GM23338 (cell line): Measurements from ENCODE around the gene ATN1. TPM values are rescaled to one million over a fixed set of nuclear protein-coding genes. Genes with fewer than 3 reads are reported as not detected.

ENCODE experiments used
- ATAC-seq: fragments of 200-7000 bp; cut with Tn5 transposase; 3 replicates; pipeline ENCODE4 v1.9.1; 2020
- DNase-seq: peaks from one replicate; pipeline ENCODE4 v3.0.0-alpha.2; 2015; ENCODE audit warnings: low spot score
- H2AFZ ChIP-seq: fragments of 200-600 bp; sonication (generic); 2 replicates; pipeline ENCODE4 v1.8.0; 2016; ENCODE audit warnings: antibody characterized with exemption, mild to moderate bottlenecking, moderate library complexity
- H3F3A ChIP-seq: fragments of 200-600 bp; sonication (generic); replicated peaks from 2 replicates; pipeline ENCODE4 v1.8.0; 2017; ENCODE audit warnings: antibody characterized with exemption, mixed run types, low read depth
- H3K27ac ChIP-seq: fragments of 200-600 bp; sonication (generic); 2 replicates; pipeline ENCODE4 v1.6.1; 2016; ENCODE audit warnings: low read depth
- H3K27me3 ChIP-seq: fragments of 200-600 bp; sonication (generic); 2 replicates; pipeline ENCODE4 v1.8.0; 2016; ENCODE audit warnings: mild to moderate bottlenecking, mixed run types, moderate library complexity; ENCODE audit not compliant: insufficient read depth
- H3K36me3 ChIP-seq: fragments of 200-600 bp; sonication (generic); 2 replicates; pipeline ENCODE4 v1.8.0; 2016; ENCODE audit warnings: mild to moderate bottlenecking; ENCODE audit not compliant: insufficient read depth
- H3K4me1 ChIP-seq: fragments of 200-600 bp; sonication (generic); 2 replicates; pipeline ENCODE4 v1.8.0; 2016; ENCODE audit warnings: mild to moderate bottlenecking, moderate library complexity; ENCODE audit not compliant: insufficient read depth
- H3K4me2 ChIP-seq: fragments of 200-600 bp; sonication (generic); 2 replicates; pipeline ENCODE4 v1.7.1; 2017; ENCODE audit warnings: mixed run types
- H3K4me3 ChIP-seq: fragments of 200-600 bp; sonication (generic); 2 replicates; pipeline ENCODE4 v1.6.1; 2016; ENCODE audit warnings: mixed run types
- H3K79me2 ChIP-seq: fragments of 200-600 bp; sonication (generic); replicated peaks from 2 replicates; pipeline ENCODE4 v1.8.0; 2017; ENCODE audit warnings: mild to moderate bottlenecking; ENCODE audit not compliant: insufficient read depth
- H3K9me2 ChIP-seq: fragments of 200-600 bp; sonication (generic); 2 replicates; pipeline ENCODE4 v1.8.0; 2017; ENCODE audit not compliant: insufficient read depth
- H4K20me1 ChIP-seq: fragments of 200-600 bp; sonication (generic); replicated peaks from 2 replicates; pipeline ENCODE4 v1.8.0; 2017; ENCODE audit warnings: mild to moderate bottlenecking; ENCODE audit not compliant: insufficient read depth
- H3K27ac Mint-ChIP-seq: 2 replicates; pipeline ENCODE4 v1.8.0; 2020; ENCODE audit warnings: inconsistent platforms, mild to moderate bottlenecking, moderate library complexity, mixed read lengths
- H3K27me3 Mint-ChIP-seq: 3 replicates; pipeline ENCODE4 v1.8.0; 2022; ENCODE audit warnings: low read depth, mild to moderate bottlenecking, moderate library complexity, mixed read lengths, inconsistent platforms; ENCODE audit not compliant: insufficient read depth, poor library complexity
- H3K36me3 Mint-ChIP-seq: 3 replicates; pipeline ENCODE4 v1.8.0; 2021; ENCODE audit warnings: low read depth, mild to moderate bottlenecking, inconsistent platforms, moderate library complexity, mixed read lengths
- H3K4me1 Mint-ChIP-seq: 3 replicates; pipeline ENCODE4 v1.8.0; 2020; ENCODE audit warnings: mild to moderate bottlenecking, inconsistent platforms, mixed read lengths
- H3K4me3 Mint-ChIP-seq: 3 replicates; pipeline ENCODE4 v1.8.0; 2021; ENCODE audit warnings: moderate library complexity, mild to moderate bottlenecking, inconsistent platforms, mixed read lengths
- H3K9me3 Mint-ChIP-seq: 3 replicates; pipeline ENCODE4 v1.8.0; 2020; ENCODE audit warnings: moderate library complexity, mild to moderate bottlenecking, inconsistent platforms, mixed read lengths
- CREB1 ChIP-seq: fragments of 250-450 bp; sonication (Bioruptor Pico); IDR thresholded peaks from 2 replicates; pipeline ENCODE4 v1.5.0; 2020; ENCODE audit warnings: low read depth, mild to moderate bottlenecking, moderate library complexity
- ETS1 ChIP-seq: IDR thresholded peaks from 2 replicates; pipeline ENCODE4 v1.6.1; 2016; ENCODE audit warnings: antibody characterized with exemption
- EZH2 ChIP-seq: fragments of 200-600 bp; sonication (generic); IDR thresholded peaks from one replicate; pipeline ENCODE4 v1.8.0; 2017; ENCODE audit warnings: antibody characterized with exemption, mild to moderate bottlenecking, low read depth; ENCODE audit not compliant: unreplicated experiment
- EZH2phosphoT487 ChIP-seq: fragments of 200-600 bp; sonication (generic); IDR thresholded peaks from one replicate; pipeline ENCODE4 v1.8.1; 2018; ENCODE audit warnings: antibody characterized with exemption; ENCODE audit not compliant: unreplicated experiment
- JUNB ChIP-seq: IDR thresholded peaks from one replicate; pipeline ENCODE4 v1.6.1; 2016; ENCODE audit warnings: antibody characterized with exemption; ENCODE audit not compliant: unreplicated experiment
- NANOG ChIP-seq: IDR thresholded peaks from 2 replicates; pipeline ENCODE4 v1.6.1; 2016; ENCODE audit warnings: antibody characterized with exemption, borderline replicate concordance
- POLR2AphosphoS5 ChIP-seq: IDR thresholded peaks from 2 replicates; pipeline ENCODE4 v1.6.1; 2016; ENCODE audit warnings: antibody characterized with exemption, low read depth
- REST ChIP-seq: IDR thresholded peaks from one replicate; pipeline ENCODE4 v1.6.1; 2018; ENCODE audit warnings: antibody characterized with exemption; ENCODE audit not compliant: unreplicated experiment
- STAT1 ChIP-seq: IDR thresholded peaks from one replicate; pipeline ENCODE4 v1.6.1; 2016; ENCODE audit warnings: antibody characterized with exemption; ENCODE audit not compliant: unreplicated experiment
- ZNF114 ChIP-seq: fragments of 250-450 bp; sonication (Bioruptor Pico); IDR thresholded peaks from 2 replicates; pipeline ENCODE4 v1.5.0; 2020; ENCODE audit warnings: mild to moderate bottlenecking, moderate library complexity
- ZNF462 ChIP-seq: fragments of 250-450 bp; sonication (Bioruptor Pico); IDR thresholded peaks from 2 replicates; pipeline ENCODE4 v1.5.0; 2020; ENCODE audit warnings: mild to moderate bottlenecking, moderate library complexity
- polyA plus RNA-seq: library from polyadenylated mRNA; unstranded; fragments of >200 nt; fragmentation: Nextera tagmentation; extraction: Ambion mirVana; gene quantifications from 2 replicates; pipeline ENCODE4 v1.2.1, GENCODE V29; 2016
- total RNA-seq: library from RNA; depleted of rRNA; stranded (reverse); fragments of >200 nt; shearing (Covaris generic); gene quantifications from 2 replicates; pipeline ENCODE4 v1.2.3, GENCODE V29; 2014
- TF ChIP-seq, protein P1 (sequence below), 2 experiments: fragments of 200-600 bp in 1 of 2; sonication (generic) in 1 of 2; conservative IDR thresholded peaks; 2 replicates each; pipeline versions ENCODE4 v1.5.1 to v1.6.1; 2016 to 2017; ENCODE audit warnings: antibody characterized with exemption in 2 of 2, low read depth in 2 of 2, mild to moderate bottlenecking in 2 of 2, moderate library complexity in 1 of 2

The ATN1 gene
- total and polyA plus RNA-seq, 2 experiments from 2014 or later, result 27.2 to 49.6 TPM

DNA sequence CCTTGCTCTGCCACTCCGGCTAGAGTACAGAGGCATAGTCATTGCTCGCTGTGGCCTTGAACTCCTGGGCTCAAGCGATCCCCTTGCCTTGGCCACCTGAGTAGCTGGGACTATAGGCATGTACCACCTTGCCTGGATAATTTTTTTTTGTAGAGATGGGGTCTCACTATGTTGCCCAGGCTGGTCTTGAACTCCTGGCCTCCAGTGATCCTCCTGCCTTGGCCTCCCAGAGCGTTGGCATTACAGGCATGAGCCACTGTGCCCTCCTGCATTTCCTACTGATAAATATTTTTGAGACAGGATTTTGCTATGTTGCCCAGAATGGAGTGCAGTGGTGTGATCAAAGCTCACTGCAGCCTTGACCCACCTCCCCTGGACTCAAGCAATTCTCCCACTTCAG, 52.3 kb downstream of the ATN1 start (continued):
- TF ChIP-seq ETS1 (no peak), ZNF114 (no peak)

DNA sequence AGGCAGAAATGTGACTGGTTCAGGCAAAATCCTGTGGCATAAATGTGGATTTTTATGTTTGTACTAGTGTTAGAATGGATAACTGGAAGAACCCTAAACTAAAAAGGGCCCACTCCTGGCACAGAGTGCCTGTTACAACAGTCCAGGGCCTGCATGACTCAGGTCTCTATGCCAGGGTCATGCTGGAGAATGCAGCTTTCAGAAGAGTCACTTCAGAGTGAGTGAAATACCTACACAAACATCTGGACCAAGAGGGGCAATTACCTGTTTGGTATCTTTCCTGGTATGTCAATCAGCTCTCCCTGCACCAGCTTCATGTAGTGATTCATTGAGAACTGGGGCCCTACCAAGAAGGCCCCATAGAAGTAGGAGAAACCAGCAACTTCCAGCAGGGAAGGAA, 53.0 kb downstream of the ATN1 start:
- Mint-ChIP-seq H3K36me3 (peaks cover 61% of the 10 kb centered on the region), H3K27me3 (peaks cover 7% of the 10 kb centered on the region), H3K9me3 (no peaks in the 10 kb centered on the region), H3K27ac (no peak overlapping the region), H3K4me1 (peaks cover 25% of the 10 kb centered on the region), H3K4me3 (no peak overlapping the region)
- Histone ChIP-seq H3F3A (peaks cover 16% of the 10 kb centered on the region), H3K4me2 (no peak overlapping the region), H4K20me1 (peaks cover 10% of the 10 kb centered on the region), H3K27me3 (no peaks in the 10 kb centered on the region), H3K36me3 (peaks cover 12% of the 10 kb centered on the region; the same call in 1 of the 2 replicates), H2AFZ (no peak overlapping the region), H3K4me3 (no peak overlapping the region), H3K27ac (no peak overlapping the region), H3K4me1 (no peaks in the 10 kb centered on the region; the same call in 1 of the 2 replicates), H3K9me2 (no peaks in the 10 kb centered on the region), H3K79me2 (no peaks in the 10 kb centered on the region)
- ATAC-seq (no peak), DNase-seq (no peak)
- TF ChIP-seq ZNF462 (CRISPR knock-in tag), result no peak
- no peak for TF ChIP-seq ZNF114
- no peak for TF ChIP-seq REST
- TF ChIP-seq NANOG, result no peak
- no peak for TF ChIP-seq POLR2AphosphoS5
- no peak for TF ChIP-seq CREB1 (CRISPR knock-in tag)
- TF ChIP-seq, protein P1, sequence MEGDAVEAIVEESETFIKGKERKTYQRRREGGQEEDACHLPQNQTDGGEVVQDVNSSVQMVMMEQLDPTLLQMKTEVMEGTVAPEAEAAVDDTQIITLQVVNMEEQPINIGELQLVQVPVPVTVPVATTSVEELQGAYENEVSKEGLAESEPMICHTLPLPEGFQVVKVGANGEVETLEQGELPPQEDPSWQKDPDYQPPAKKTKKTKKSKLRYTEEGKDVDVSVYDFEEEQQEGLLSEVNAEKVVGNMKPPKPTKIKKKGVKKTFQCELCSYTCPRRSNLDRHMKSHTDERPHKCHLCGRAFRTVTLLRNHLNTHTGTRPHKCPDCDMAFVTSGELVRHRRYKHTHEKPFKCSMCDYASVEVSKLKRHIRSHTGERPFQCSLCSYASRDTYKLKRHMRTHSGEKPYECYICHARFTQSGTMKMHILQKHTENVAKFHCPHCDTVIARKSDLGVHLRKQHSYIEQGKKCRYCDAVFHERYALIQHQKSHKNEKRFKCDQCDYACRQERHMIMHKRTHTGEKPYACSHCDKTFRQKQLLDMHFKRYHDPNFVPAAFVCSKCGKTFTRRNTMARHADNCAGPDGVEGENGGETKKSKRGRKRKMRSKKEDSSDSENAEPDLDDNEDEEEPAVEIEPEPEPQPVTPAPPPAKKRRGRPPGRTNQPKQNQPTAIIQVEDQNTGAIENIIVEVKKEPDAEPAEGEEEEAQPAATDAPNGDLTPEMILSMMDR (conservative IDR thresholded peaks at IDR 0.05; ENCODE audit: low read depth in 2 of 2), result no peak
- TF ChIP-seq STAT1, result no peak
- TF ChIP-seq EZH2phosphoT487, result no peak
- no peak for TF ChIP-seq EZH2
- no peak for TF ChIP-seq JUNB
- no peak for TF ChIP-seq ETS1
